GM21529 (cell line): Measurements from ENCODE around the gene FOXI3.

Source experiments
- ATAC-seq: cut with Tn5 transposase; IDR thresholded peaks from one replicate; pipeline ENCODE4 v1.9.1; 2021; ENCODE audit not compliant: unreplicated experiment

The FOXI3 gene

GRCh38 chr2:88452565-88452905 lies at the start of gene FOXI3:
FOXI3 (minus strand) TSS chr2:88452693; CDS start chr2:88452535, 158 bp downstream.
- ATAC-seq = no peak

DNA sequence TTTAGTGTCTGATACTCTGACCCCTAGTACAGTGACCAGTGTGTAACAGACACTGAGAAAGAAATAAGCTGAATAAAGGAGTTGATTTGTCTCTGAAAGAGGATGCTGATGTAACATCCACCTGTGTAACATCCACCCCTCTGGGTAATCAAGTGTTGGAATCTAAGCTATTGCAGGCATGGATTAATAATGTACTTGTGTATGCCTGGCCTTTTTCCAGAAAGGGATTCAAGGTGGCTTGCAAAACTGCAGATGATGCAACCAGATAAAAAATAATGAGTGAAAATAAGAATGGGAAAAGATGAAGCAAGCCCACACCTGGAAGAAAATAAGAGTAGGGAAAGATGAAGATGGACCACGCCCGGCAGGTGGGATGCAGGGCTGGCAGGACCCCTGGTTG lies 48.2 kb upstream of the FOXI3 start:
- no peak for ATAC-seq

- no peak for ATAC-seq
Observed at GRCh38 chr2:88499204-88499603, 46.7 kb upstream of the FOXI3 start.

DNA sequence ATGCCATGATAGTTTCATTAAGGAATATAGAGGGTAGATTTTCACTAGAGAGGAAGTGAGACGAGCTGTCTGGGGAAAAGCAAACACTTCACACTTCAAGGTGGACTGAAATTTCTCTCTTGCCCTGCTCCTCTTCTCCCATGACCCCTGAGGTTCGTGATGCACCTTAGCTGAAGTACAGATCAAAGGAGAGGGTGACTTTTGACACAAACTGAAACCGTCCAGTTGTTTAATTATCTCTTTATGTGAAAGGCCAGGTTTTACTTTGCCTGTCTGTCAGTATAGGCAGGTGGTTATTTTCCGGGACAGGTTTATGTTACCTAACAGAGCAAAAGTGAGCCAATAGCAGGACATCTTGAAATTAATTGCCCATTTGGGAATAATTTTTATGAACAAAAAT lies 41.0 kb upstream of the FOXI3 start:
- no peak for ATAC-seq

- no peak for ATAC-seq
Observed at GRCh38 chr2:88492002-88492401, 39.5 kb upstream of the FOXI3 start.

DNA sequence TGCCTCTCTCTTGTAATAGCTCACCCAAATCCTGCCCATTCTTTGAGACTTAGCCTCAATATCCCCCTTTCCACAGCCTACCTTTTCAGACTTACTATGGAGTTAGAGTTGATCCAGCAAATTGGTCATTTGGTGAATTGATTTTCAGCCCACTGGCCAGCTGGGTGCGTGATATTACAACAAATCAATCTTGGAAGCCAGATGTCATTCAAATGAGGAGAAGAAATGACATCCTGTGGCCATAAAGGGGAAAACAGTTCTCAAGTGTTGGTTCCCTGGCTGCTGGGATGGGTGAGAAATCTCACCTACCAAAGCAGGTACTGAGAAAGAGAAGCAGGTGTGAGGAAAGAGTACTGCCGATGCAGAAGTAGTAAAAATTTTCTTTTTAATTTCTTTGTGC lies 36.7 kb upstream of the FOXI3 start:
- no peak for ATAC-seq

DNA sequence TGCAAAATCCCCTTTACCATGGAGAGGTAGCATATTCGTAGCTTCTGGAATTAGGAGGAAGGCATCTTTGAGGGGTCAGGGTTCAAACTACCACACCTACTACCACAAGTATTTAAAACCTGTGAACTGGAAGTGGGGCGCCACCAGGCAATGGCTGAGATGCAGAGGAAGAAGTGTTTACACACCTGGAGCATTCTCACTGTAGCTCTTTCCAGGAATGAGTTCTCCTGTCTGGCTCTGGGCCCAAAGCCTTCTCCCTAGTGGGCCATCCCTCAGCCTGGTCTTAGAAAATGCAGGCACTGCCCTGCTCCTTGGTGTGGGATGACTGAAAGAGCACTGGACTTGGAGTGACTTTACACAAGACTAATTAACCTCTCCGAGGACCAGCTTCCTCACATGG lies 30.7 kb upstream of the FOXI3 start:
- no peak for ATAC-seq

GRCh38 chr2:88481691-88482336 lies 29.3 kb upstream of the FOXI3 start:
- no peak for ATAC-seq

DNA sequence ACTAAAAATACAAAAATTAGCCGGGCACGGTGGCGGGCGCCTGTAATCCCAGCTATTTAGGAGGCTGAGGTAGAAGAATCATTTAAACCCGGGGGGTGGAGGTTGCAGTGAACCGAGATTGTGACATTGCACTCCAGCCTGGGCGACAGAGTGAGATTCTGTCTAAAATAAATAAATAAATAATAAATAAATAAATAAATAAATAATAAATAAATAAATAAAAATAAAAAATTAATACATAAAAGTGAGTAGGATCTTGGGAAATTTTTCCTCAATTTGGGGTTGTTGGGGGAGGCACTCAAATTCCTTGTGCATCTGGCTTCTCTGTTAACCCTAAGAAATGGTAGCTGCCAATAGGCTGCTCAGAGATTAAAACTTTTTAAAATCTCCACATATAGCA lies 20.3 kb upstream of the FOXI3 start:
- ATAC-seq = no peak

- no peak for ATAC-seq
Observed at GRCh38 chr2:88471083-88471942, 18.8 kb upstream of the FOXI3 start.

DNA sequence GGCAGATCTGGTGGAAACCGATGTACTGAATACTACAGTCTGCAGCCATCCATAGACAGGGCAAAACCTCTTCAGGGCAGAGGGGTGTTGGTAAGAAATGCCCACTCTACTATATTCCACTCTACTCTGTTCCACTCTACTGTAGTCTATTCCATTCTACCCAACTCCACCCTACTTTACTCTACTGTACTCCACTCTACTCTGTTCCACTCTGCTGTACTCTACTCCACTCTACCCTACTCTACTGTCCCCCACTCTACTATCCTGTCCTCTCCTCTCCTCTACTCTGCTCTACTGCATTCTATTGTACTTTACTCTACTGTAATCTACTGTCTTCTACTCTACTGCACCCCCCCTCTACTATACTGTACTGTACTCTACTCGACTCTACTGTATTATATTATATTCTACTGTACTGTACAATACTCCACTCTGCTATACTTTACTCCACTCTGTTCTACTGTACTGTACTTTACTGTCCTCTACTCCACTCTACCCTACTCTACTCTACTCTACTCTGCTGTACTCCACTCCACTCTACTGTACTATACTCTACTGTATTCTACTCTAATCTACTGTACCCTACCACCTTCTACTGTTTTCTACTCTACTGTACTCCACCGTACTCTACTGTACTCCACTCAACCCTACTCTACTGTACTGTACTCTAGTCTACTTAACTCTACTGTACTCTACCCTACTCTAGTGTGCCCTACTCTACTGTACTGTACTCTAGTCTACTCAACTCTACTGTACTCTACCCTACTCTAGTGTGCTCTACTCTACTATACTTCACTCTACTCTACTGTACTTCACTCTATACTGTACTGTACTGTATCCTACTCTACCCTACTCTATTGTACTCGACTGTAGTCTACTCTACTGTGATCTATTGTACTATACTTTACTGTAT lies 17.0 kb upstream of the FOXI3 start:
- no peak for ATAC-seq

DNA sequence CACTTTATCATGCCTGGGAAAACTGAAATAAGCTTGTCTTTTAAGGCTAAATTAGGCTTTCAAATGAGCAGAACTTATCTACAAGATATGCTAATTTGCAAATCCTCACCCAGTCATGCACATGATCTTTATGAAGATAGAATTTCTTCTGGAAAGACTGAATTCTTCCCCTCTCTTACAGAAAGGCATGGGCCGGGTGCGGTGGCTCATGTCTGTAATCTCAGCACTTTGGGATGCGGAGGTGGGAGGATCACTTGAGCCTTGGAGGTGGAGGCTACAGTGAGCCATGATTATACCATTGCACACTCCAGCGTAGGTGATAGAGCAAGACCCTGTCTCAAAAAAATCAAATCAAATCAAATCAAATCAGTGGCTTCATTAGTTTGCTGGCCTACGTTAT lies 11.7 kb upstream of the FOXI3 start:
- no peak for ATAC-seq

DNA sequence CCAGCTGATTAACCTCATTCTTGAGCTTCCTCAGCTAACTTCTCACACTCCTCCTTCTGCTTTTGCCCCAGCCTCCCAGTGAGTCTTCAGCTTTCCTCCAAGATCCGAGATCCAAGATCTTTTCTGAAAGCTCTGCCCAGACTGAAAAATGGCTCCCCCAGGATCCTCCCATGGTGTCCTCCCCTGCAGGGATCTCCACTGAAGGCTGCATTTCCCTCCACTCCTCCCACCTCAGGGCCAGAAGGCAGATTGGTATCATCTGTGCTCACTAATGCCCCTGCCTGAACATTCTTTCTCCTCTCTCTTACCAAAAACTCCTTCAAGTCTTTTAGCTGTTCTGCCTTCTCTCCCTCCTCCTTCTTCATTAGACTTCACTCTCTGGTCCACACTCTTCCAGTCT lies 6.1 kb upstream of the FOXI3 start:
- ATAC-seq = no peak

DNA sequence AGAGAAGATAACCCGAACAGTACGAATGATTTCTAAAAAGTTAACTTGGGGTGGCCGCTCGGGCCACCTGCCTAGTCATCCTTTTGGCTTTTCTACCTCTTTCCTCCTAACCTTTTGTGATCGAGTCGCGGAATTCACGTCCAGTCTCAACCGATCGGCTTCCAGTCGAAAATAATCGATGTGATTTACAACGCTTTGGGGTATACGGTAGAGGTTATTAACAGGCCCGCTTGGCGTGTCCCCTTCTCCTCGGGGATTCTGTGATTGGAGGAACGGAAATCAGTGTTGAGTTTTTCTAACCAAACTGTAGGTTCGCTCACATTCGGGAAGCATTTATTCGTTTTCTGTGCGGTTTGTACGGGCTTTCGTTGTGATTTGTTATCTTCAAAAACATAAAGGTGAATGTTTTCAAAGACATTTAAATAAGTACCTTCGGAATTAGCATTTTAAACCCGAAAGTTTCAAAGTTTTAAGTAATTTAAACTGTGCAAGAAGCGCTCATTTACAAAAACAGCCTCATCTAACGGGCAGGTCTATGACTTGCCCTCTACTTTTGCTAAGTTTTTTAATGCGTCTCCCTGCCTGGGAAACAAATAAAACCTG lies 588 bp upstream of the FOXI3 start:
- no peak for ATAC-seq

- ATAC-seq = no peak
Observed at GRCh38 chr2:88451811-88452564, 505 bp downstream of the FOXI3 start.

- ATAC-seq = no peak
Observed at GRCh38 chr2:88450925-88451810, 1.3 kb downstream of the FOXI3 start.

DNA sequence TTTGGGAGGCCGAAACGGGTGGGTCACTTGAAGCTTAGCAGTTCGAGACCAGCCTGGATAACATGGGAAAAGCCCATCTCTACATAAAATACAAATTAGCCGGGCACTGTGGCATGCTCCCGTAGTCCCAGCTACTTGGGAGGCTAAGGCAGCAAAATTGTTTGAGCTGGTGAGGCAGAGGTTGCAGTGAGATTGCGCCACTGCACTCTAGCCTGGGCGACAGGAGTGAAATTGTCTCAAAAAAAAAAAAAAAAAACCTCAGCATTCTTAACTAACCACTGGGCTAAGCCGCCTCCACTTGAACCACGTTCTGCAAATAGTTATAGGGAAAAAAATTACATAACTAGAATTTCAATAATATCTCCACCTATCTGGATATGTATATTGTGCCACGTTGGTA lies 2.3 kb downstream of the FOXI3 start:
- no peak for ATAC-seq

GRCh38 chr2:88448248-88448647 lies 4.2 kb downstream of the FOXI3 start:
- no peak for ATAC-seq

GRCh38 chr2:88443353-88443938 lies 9.0 kb downstream of the FOXI3 start:
- ATAC-seq = no peak
